HCT116 (cell line): ENCODE measurements around the gene LMBR1. TPM values are rescaled to one million over a fixed set of nuclear protein-coding genes. Genes with fewer than 3 reads are reported as not detected.

Source experiments
- ATAC-seq: fragments of 200-7000 bp; cut with Tn5 transposase; 2 replicates; pipeline ENCODE4 v1.9.1; 2020; ENCODE audit warnings: mild to moderate bottlenecking, moderate library complexity
- BruUV-seq: library from RNA; stranded (reverse); fragments of 400-500 nt; replicated peaks from 2 replicates; lab custom pipeline; 2021; lab: Mats Ljungman, UMichigan
- CTCF ChIA-PET: fragments of 300-600 bp; sonication (Branson Sonifier 250); formaldehyde crosslinking; loops from one replicate; lab custom pipeline; 2021; ENCODE audit warnings: antibody characterized with exemption; lab: Charles Lee
- POLR2A ChIA-PET: fragments of 300-600, 350-600 bp; sonication (Branson Sonifier 250); formaldehyde crosslinking; loops from one replicate; lab custom pipeline; 2021; ENCODE audit warnings: antibody characterized with exemption; lab: Charles Lee
- RAD21 ChIA-PET, 2 experiments: fragments of 300-600 bp; sonication (Branson Sonifier 250); formaldehyde crosslinking; loops; one replicate each; lab custom pipeline; 2023; ENCODE audit warnings: low total read pairs in 2 of 2; ENCODE audit not compliant: uncharacterized antibody in 2 of 2, unreplicated experiment in 2 of 2, low non-redundant PET in 1 of 2; lab: Charles Lee
- DNase-seq: peaks from one replicate; pipeline ENCODE4 v3.0.0-alpha.2; 2010; ENCODE audit warnings: low read depth, low spot score
- H2AFZ ChIP-seq: fragments of 200-600 bp; shearing (Covaris generic), sonication (generic); 2 replicates; pipeline ENCODE4 v1.6.1; 2017; ENCODE audit warnings: low read depth, mixed run types, mixed read lengths, antibody characterized with exemption, low read length; ENCODE audit not compliant: poor library complexity, severe bottlenecking
- H3K27ac ChIP-seq: 2 replicates; pipeline ENCODE4 v1.5.1; 2012; ENCODE audit warnings: low read depth, low read length
- H3K27me3 ChIP-seq: fragments of 200-600 bp; sonication (generic); 2 replicates; pipeline ENCODE4 v1.6.1; 2016; ENCODE audit warnings: mixed run types, low read length, mixed read lengths; ENCODE audit not compliant: insufficient read depth
- H3K36me3 ChIP-seq, 2 experiments: fragments of 200-500 bp in 1 of 2; fragments of 200-600 bp in 1 of 2; sonication (Bioruptor generic) in 1 of 2; sonication (generic) in 1 of 2; 2 replicates each; pipeline versions ENCODE4 v1.5.1 to v1.6.1; 2014 to 2016; ENCODE audit warnings: low read length in 2 of 2, inconsistent platforms in 1 of 2, mixed read lengths in 1 of 2, mixed run types in 1 of 2; ENCODE audit not compliant: insufficient read depth in 2 of 2, control insufficient read depth in 1 of 2
- H3K4me1 ChIP-seq, 2 experiments: fragments of 200-600 bp in 1 of 2; sonication (generic) in 1 of 2; 2 replicates each; pipeline versions ENCODE4 v1.5.1 to v1.6.1; 2012 to 2017; ENCODE audit warnings: low read length in 2 of 2, inconsistent platforms in 1 of 2, mild to moderate bottlenecking in 1 of 2, mixed read lengths in 1 of 2, mixed run types in 1 of 2, moderate library complexity in 1 of 2; ENCODE audit not compliant: insufficient read depth in 2 of 2, control insufficient read depth in 1 of 2
- H3K4me2 ChIP-seq: fragments of 200-600 bp; sonication (generic); 2 replicates; pipeline ENCODE4 v1.6.1; 2017; ENCODE audit warnings: mixed run types, low read length, mixed read lengths
- H3K4me3 ChIP-seq, 2 experiments: fragments of 200-600 bp in 1 of 2; sonication (generic) in 1 of 2; replicated peaks in 1 of 2; 2 replicates each; pipeline ENCODE4 v1.5.1; 2011 to 2016; ENCODE audit warnings: low read length in 2 of 2, control low read depth in 1 of 2, low read depth in 1 of 2, mild to moderate bottlenecking in 1 of 2, mixed read lengths in 1 of 2, mixed run types in 1 of 2
- H3K79me2 ChIP-seq: fragments of 200-600 bp; sonication (generic); 2 replicates; pipeline ENCODE4 v1.6.1; 2017; ENCODE audit warnings: mild to moderate bottlenecking, mixed run types, low read length, moderate library complexity, mixed read lengths; ENCODE audit not compliant: insufficient read depth
- H3K9ac ChIP-seq: fragments of 200-600 bp; sonication (generic); 2 replicates; pipeline ENCODE4 v1.6.1; 2016; ENCODE audit warnings: low read length, mixed read lengths
- H3K9me2 ChIP-seq: fragments of 200-600 bp; sonication (generic), shearing (Covaris generic); 2 replicates; pipeline ENCODE4 v1.6.1; 2017; ENCODE audit warnings: mixed run types, mild to moderate bottlenecking, moderate library complexity; ENCODE audit not compliant: insufficient read depth
- H3K9me3 ChIP-seq, 2 experiments: fragments of 200-500 bp in 1 of 2; fragments of 200-600 bp in 1 of 2; sonication (Bioruptor generic) in 1 of 2; sonication (generic) in 1 of 2; 2 replicates each; pipeline ENCODE4 v1.6.1; 2014 to 2017; ENCODE audit warnings: low read length in 2 of 2, mixed read lengths in 2 of 2, inconsistent platforms in 1 of 2, low read depth in 1 of 2, mild to moderate bottlenecking in 1 of 2, mixed run types in 1 of 2, moderate library complexity in 1 of 2; ENCODE audit not compliant: control insufficient read depth in 1 of 2, insufficient read depth in 1 of 2
- H4K20me1 ChIP-seq: fragments of 200-600 bp; sonication (generic), shearing (Covaris generic); 2 replicates; pipeline ENCODE4 v1.6.1; 2017; ENCODE audit warnings: mixed run types, mild to moderate bottlenecking, moderate library complexity; ENCODE audit not compliant: insufficient read depth
- ATF3 ChIP-seq: IDR thresholded peaks from 2 replicates; pipeline ENCODE4 v1.6.1; 2012
- CEBPB ChIP-seq: IDR thresholded peaks from 2 replicates; pipeline ENCODE4 v1.6.1; 2012; ENCODE audit warnings: low read depth
- CTCF ChIP-seq, 3 experiments: fragments of 200-600 bp in 1 of 3; sonication (generic) in 1 of 3; IDR thresholded peaks in 2 of 3; conservative IDR thresholded peaks in 1 of 3; 2 replicates each; pipeline ENCODE4 v1.5.1; 2012 to 2017; ENCODE audit warnings: low read depth in 2 of 3, low read length in 2 of 3, antibody characterized with exemption in 1 of 3, borderline replicate concordance in 1 of 3, control low read depth in 1 of 3, mild to moderate bottlenecking in 1 of 3, mixed read lengths in 1 of 3, mixed run types in 1 of 3, moderate library complexity in 1 of 3; ENCODE audit not compliant: insufficient read depth in 1 of 3
- EGR1 ChIP-seq: IDR thresholded peaks from 2 replicates; pipeline ENCODE4 v1.6.1; 2012; ENCODE audit warnings: low read depth
- ELF1 ChIP-seq: IDR thresholded peaks from 2 replicates; pipeline ENCODE4 v1.6.1; 2012; ENCODE audit warnings: low read depth, borderline replicate concordance
- EZH2phosphoT487 ChIP-seq: fragments of 200-600 bp; IDR thresholded peaks from 2 replicates; pipeline ENCODE4 v1.6.1; 2018; ENCODE audit warnings: antibody characterized with exemption, borderline replicate concordance
- FOSL1 ChIP-seq: IDR thresholded peaks from 2 replicates; pipeline ENCODE4 v1.6.1; 2012; ENCODE audit warnings: low read depth
- POLR2AphosphoS5 ChIP-seq: IDR thresholded peaks from 2 replicates; pipeline ENCODE4 v1.6.1; 2011; ENCODE audit warnings: mild to moderate bottlenecking, low read depth, low read length, moderate library complexity
- RAD21 ChIP-seq: IDR thresholded peaks from 2 replicates; pipeline ENCODE4 v1.6.1; 2012; ENCODE audit warnings: low read depth, mild to moderate bottlenecking
- SIN3A ChIP-seq: IDR thresholded peaks from 2 replicates; pipeline ENCODE4 v1.6.1; 2012; ENCODE audit warnings: low read depth
- SP1 ChIP-seq: IDR thresholded peaks from 2 replicates; pipeline ENCODE4 v1.6.1; 2012; ENCODE audit warnings: low read depth
- SRF ChIP-seq: IDR thresholded peaks from 2 replicates; pipeline ENCODE4 v1.6.1; 2012; ENCODE audit warnings: low read depth
- TCF7L2 ChIP-seq: IDR thresholded peaks from 2 replicates; pipeline ENCODE4 v1.7.0; 2011; ENCODE audit warnings: borderline replicate concordance, inconsistent platforms; ENCODE audit not compliant: insufficient read depth, insufficient read length; ENCODE audit errors: extremely low read depth
- ZBTB33 ChIP-seq: IDR thresholded peaks from 2 replicates; pipeline ENCODE4 v1.6.1; 2011; ENCODE audit warnings: mild to moderate bottlenecking, low read length, moderate library complexity; ENCODE audit not compliant: insufficient replicate concordance; ENCODE audit errors: extremely low read depth
- ZFX ChIP-seq: fragments of 450-650 bp; IDR thresholded peaks from 2 replicates; pipeline ENCODE4 v1.6.1; 2017
- ZNF274 ChIP-seq: fragments of 200-500 bp; sonication (Bioruptor generic); IDR thresholded peaks from 2 replicates; pipeline ENCODE4 v1.6.1; 2014; ENCODE audit warnings: mild to moderate bottlenecking, low read depth, low read length, inconsistent platforms
- intact Hi-C: fragments of 100-400 bp; cut with micrococcal nuclease; formaldehyde crosslinking; loops from 2 replicates; pipeline ENCODE4 v1.10.0; 2022
- total RNA-seq: library from RNA; stranded (reverse); gene quantifications from one replicate; pipeline ENCODE4 v1.2.1, GENCODE V29; 2021; ENCODE audit not compliant: unreplicated experiment

Gene LMBR1
- total RNA-seq, 1 experiment from 2014 or later, result 84.0 TPM

GRCh38 chr7:156777364-156778069 lies 115.5 kb downstream of the LMBR1 start:
- no TSS peak for BruUV-seq
- Histone ChIP-seq H3K9me3 (no peaks in the 10 kb centered on the region), H3K27me3 (no peaks in the 10 kb centered on the region), H3K4me2 (no peak overlapping the region), H3K9ac (no peak overlapping the region), H3K36me3 (no peaks in the 10 kb centered on the region), H3K79me2 (0 out of 2 replicates have a peak, but pooled peaks cover 4% of the 10 kb centered on the region), H3K9me2 (no peaks in the 10 kb centered on the region), H3K27ac (no peak overlapping the region), H3K4me3 (no peak overlapping the region), H4K20me1 (no peaks in the 10 kb centered on the region), H2AFZ (no peak overlapping the region), H3K4me1 (no peaks in the 10 kb centered on the region)
- TF ChIP-seq ZBTB33, result no peak
- no peak for TF ChIP-seq CTCF (IDR thresholded peaks at IDR 0.05 in 2 of 3, conservative IDR thresholded peaks at IDR 0.05 in 1 of 3; ENCODE audit: borderline replicate concordance in 1 of 3, insufficient read depth in 1 of 3, low read depth in 2 of 3, low read length in 2 of 3)
- no peak for TF ChIP-seq ZFX
- TF ChIP-seq CEBPB, result no peak
- no peak for TF ChIP-seq ATF3
- no peak for TF ChIP-seq ZNF274
- TF ChIP-seq TCF7L2, result no peak
- no peak for TF ChIP-seq RAD21
- TF ChIP-seq FOSL1, result no peak
- no peak for TF ChIP-seq SRF
- no peak for TF ChIP-seq ELF1
- TF ChIP-seq POLR2AphosphoS5, result no peak
- no peak for TF ChIP-seq SP1
- no peak for TF ChIP-seq EGR1
- no peak for TF ChIP-seq EZH2phosphoT487
- no peak for TF ChIP-seq SIN3A
- POLR2A ChIA-PET, result no interaction called here
- ATAC-seq (no peak), DNase-seq (no peak)
- intact Hi-C loops, result no loop called here
- CTCF ChIA-PET, result interaction anchor here (2.1 kb wide), 1 partner anchor 39 kb away, joined by 6 read pairs; no protein-coding TSS in a partner anchor
- RAD21 ChIA-PET, result no interaction called here
